Memory B cell (primary cell): ENCODE data around the gene PHLPP1.
A peak's percentile ranks its signal among the peaks of the same experiment; 100 is the strongest.

Source experiments
- ATAC-seq: fragments of 150-1000 bp; cut with Tn5 transposase; 2 replicates; pipeline ENCODE4 v1.10.0; 2021; ENCODE audit warnings: low read depth, mild to moderate bottlenecking, moderate library complexity
- DNase-seq, 2 donors: peaks; one replicate each; pipeline ENCODE4 v3.0.0; 2022; ENCODE audit warnings: low spot score in 2 of 2
- H3K27ac Mint-ChIP-seq: one replicate; pipeline ENCODE4 v1.8.0; 2022; ENCODE audit warnings: mild to moderate bottlenecking, moderate library complexity, mixed read lengths
- H3K27me3 Mint-ChIP-seq: one replicate; pipeline ENCODE4 v1.8.0; 2022; ENCODE audit warnings: mixed read lengths
- H3K36me3 Mint-ChIP-seq: one replicate; pipeline ENCODE4 v1.8.0; 2022; ENCODE audit warnings: mild to moderate bottlenecking, mixed read lengths
- H3K4me1 Mint-ChIP-seq: one replicate; pipeline ENCODE4 v1.8.0; 2022; ENCODE audit warnings: mixed read lengths
- H3K4me3 Mint-ChIP-seq: one replicate; pipeline ENCODE4 v1.8.0; 2022; ENCODE audit warnings: mild to moderate bottlenecking, moderate library complexity, mixed read lengths
- H3K9me3 Mint-ChIP-seq: one replicate; pipeline ENCODE4 v1.8.0; 2022; ENCODE audit warnings: mixed read lengths

Gene PHLPP1

DNA sequence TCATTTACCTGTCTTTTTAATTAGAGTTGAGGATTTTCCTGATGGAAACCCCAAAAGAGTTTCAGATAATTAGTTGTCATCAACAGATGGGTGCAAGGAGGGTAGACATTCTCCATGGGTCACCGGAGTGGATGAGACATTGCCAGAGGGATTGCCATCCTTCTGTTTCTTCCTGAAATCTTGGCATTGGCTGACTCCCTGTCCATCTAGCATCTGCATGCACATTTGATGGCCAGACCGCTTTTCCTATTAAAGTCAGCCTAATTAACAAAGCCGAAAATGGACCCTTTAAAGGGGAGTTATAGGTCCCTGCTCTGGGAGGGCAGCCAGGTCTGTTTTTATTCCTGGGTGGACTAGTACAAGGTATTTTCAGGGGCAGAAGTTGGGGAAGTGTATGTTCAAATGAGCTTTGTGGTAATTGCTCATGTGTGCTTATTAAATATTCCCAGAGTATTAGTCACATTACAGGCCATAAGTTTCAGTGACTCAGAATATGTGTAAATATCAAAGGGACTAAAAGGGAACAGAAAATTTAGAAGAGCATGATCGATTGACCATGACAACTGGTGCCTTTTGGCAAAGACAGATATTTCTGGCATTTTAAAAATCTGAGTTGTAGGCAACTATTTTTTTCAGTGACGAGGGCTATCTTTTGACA is 209.8 kb downstream of the PHLPP1 start:
- H3K9me3 Mint-ChIP-seq, result peaks cover 5% of the 10 kb centered on the region
- no peak overlapping the region for H3K4me3 Mint-ChIP-seq
- H3K36me3 Mint-ChIP-seq, result peaks cover 16% of the 10 kb centered on the region
- ATAC-seq (no peak), DNase-seq (no peak)
- no peak overlapping the region for H3K27ac Mint-ChIP-seq
- H3K27me3 Mint-ChIP-seq, result no peaks in the 10 kb centered on the region
- H3K4me1 Mint-ChIP-seq, result no peaks in the 10 kb centered on the region

DNA sequence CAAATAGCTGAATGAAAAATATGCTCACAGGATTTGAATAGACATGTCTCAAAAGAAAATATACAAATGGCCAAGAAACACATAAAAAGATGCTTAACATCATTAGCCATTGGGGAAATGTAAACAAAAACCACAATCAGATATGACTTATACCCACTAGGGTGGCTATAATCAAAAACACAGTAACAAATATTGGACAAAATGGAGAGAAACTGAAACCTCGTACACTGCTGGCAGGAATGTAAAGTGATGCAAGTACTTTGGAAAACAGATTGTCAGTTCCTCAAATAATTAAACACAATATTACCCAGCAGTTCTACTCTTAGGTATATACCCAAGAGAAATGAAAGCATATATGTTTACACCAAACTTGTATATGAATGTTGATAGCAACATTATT is 213.0 kb downstream of the PHLPP1 start:
- Mint-ChIP-seq H3K9me3 (peaks cover 13% of the 10 kb centered on the region), H3K27ac (no peak overlapping the region), H3K36me3 (peaks cover 18% of the 10 kb centered on the region), H3K27me3 (no peaks in the 10 kb centered on the region), H3K4me1 (no peaks in the 10 kb centered on the region), H3K4me3 (no peak overlapping the region)
- DNase-seq (no peak), ATAC-seq (no peak)

DNA sequence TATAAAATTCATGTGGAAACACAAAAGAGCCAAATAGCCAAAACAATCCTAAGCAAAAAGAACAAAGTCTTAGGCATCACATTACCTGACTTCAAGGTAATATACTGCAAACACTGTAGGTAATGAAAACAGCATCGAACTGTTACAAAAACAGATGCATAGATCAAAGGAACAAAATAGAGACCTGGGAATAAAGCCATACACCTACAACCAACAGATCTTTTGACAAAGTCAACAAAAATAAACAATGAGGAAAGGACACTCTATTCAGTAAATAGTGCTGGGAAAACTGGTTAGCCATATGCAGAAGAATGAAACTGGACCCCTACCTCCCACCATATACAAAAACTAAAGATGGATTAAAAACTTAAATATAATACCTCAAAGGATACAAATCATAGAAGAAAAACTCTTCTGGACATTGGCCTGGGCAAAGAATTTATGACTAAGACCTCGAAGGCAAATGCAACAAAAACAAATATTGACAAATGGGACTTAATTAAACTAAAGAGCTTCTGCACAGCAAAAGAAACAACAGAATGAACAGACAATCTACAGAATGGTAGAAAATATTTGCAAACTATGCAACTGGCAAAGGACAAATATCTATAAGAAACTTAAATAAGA is 218.0 kb downstream of the PHLPP1 start:
- Mint-ChIP-seq H3K36me3 (peaks cover 11% of the 10 kb centered on the region), H3K4me1 (peaks cover 1% of the 10 kb centered on the region), H3K4me3 (no peak overlapping the region), H3K27ac (no peak overlapping the region), H3K27me3 (no peaks in the 10 kb centered on the region), H3K9me3 (peaks cover 13% of the 10 kb centered on the region)
- ATAC-seq (no peak), DNase-seq (no peak)

DNA sequence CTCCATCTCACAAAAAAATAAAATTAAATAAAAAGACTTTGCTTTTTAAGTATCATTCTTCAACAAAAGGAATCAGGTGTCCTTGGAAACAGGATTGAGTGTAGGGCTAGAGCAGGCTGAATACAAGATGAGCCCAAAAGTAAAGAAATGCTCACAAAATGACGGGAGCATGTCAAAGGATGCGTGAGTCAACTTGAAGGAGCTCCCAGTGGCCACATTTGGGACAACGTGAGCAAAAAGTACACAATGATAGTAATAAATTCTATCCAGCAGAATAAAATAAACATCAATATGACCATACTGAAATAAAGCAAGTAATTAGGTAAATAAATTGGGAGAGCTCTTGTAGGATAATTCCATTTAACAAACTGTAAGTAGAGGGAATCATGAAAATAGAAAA is 220.7 kb downstream of the PHLPP1 start:
- H3K27me3 Mint-ChIP-seq, result no peaks in the 10 kb centered on the region
- peaks cover 9% of the 10 kb centered on the region for H3K4me1 Mint-ChIP-seq
- H3K36me3 Mint-ChIP-seq, result peaks cover 5% of the 10 kb centered on the region
- no peak overlapping the region for H3K27ac Mint-ChIP-seq
- peaks cover 8% of the 10 kb centered on the region for H3K9me3 Mint-ChIP-seq
- ATAC-seq (no peak), DNase-seq (no peak)
- no peak overlapping the region for H3K4me3 Mint-ChIP-seq

DNA sequence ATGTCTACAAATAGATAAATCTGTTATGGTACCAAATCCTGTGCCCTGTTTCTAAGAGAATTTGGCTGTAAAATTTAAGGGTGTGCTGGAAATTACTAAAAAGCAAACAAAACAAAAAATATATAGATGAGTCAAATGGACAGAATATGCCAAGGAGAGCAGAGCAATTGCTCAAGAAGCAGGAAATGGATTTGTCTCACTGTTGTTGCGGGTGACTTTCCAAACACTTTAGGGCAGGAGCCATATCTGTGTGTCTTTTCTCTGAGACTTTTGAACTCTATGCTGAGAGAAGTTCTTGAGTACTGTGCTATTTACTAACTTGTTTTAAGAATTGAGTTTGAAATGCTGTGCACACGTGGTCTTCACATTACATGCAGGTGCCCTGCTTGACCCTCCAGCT is 221.7 kb downstream of the PHLPP1 start:
- Mint-ChIP-seq H3K36me3 (peaks cover 2% of the 10 kb centered on the region), H3K4me3 (no peak overlapping the region), H3K27ac (no peak overlapping the region), H3K27me3 (no peaks in the 10 kb centered on the region), H3K9me3 (peaks cover 5% of the 10 kb centered on the region), H3K4me1 (peaks cover 9% of the 10 kb centered on the region)
- no peak for ATAC-seq
- DNase-seq, result no peak

DNA sequence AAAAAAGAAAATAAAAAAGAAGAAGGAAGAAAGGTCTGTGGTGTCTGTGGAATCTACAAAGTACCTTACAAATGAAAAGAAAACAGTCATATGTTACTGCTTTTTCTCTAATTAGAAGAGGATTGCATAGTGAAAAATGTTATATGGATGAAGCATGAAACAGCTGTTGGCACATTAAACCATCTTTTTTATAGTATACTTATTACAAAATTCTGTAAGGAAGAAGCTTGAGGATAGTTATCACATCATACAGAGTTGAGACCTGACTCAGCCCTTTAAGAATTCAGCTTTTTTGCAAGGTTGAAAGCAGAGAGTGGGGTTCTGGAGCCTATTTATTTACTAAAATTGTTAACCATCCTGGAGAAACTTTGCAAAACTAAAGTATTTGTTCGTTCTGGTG is 222.7 kb downstream of the PHLPP1 start:
- DNase-seq (no peak), ATAC-seq (no peak)
- Mint-ChIP-seq H3K36me3 (peaks cover 1% of the 10 kb centered on the region), H3K4me3 (no peak overlapping the region), H3K9me3 (peaks cover 3% of the 10 kb centered on the region), H3K4me1 (peaks cover 9% of the 10 kb centered on the region), H3K27me3 (no peaks in the 10 kb centered on the region), H3K27ac (no peak overlapping the region)

DNA sequence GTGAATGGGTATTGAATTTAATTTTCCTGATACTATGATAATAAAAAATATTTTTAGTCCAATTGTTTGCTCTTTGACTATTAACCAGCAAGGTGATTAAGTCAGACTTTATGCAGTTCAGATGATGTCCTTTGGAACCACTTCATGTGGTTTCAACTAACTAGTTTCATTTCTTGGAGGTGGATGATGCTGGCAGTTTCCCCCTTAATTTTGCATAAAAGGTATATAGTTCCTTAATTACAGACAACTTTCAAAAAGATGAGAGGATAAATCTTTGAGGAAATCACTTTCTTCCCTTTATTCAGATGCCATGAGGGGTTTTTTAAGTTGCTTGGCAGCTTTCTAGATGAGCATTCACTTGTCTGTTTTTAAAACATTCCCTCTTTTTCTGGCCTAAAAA is 223.1 kb downstream of the PHLPP1 start:
- ATAC-seq (peak; percentile 65), DNase-seq (peak in 1 of 2 donors; percentile 1)
- Mint-ChIP-seq H3K4me3 (no peak overlapping the region), H3K27ac (no peak overlapping the region), H3K27me3 (no peaks in the 10 kb centered on the region), H3K36me3 (peaks cover 1% of the 10 kb centered on the region), H3K4me1 (peaks cover 9% of the 10 kb centered on the region), H3K9me3 (no peaks in the 10 kb centered on the region)

DNA sequence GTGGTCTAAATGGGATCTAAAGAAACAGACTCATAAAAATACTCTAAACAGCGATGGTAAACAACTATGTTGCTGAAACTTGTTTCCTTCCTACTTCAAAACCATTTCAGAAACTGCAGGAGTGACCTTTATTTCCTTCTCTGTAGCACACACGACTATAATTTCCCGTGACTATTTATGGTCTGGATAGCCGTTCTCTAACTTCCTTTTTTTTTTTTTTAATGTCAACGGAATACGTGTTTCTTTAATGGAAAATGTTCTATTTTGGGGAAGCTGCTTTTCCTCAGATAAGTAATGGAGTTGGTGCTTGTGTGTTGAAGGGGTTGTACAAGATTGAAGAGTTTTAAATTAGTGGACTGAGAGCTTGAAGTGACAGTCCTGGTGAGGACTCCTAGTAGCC is 224.1 kb downstream of the PHLPP1 start:
- ATAC-seq, result no peak
- Mint-ChIP-seq H3K4me3 (no peak overlapping the region), H3K9me3 (no peaks in the 10 kb centered on the region), H3K27me3 (no peaks in the 10 kb centered on the region), H3K36me3 (peaks cover 1% of the 10 kb centered on the region), H3K27ac (peak overlapping the region; percentile 73), H3K4me1 (peaks cover 9% of the 10 kb centered on the region)
- no peak for DNase-seq

DNA sequence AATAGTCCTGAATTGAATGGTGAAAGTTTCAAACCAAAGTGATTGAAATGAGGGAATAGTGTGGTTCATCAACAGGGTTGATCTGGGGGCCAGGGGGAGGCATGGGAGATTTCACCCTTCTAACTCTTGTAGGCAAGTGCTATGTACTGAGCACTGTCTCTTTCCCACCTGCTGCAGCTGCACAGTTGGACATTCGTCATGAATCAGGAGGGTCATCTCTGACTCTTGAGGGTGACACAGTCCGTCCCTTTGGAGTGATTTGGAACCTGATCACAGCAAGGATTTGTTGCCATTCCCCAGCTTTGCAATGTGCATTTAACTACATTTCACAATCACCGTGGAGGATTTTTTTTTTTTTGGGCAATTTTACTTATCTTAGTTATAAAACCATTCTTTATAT is 224.6 kb downstream of the PHLPP1 start:
- ATAC-seq (no peak), DNase-seq (no peak)
- Mint-ChIP-seq H3K27ac (no peak overlapping the region), H3K4me1 (peaks cover 9% of the 10 kb centered on the region), H3K9me3 (no peaks in the 10 kb centered on the region), H3K36me3 (peaks cover 3% of the 10 kb centered on the region), H3K27me3 (no peaks in the 10 kb centered on the region), H3K4me3 (no peak overlapping the region)

DNA sequence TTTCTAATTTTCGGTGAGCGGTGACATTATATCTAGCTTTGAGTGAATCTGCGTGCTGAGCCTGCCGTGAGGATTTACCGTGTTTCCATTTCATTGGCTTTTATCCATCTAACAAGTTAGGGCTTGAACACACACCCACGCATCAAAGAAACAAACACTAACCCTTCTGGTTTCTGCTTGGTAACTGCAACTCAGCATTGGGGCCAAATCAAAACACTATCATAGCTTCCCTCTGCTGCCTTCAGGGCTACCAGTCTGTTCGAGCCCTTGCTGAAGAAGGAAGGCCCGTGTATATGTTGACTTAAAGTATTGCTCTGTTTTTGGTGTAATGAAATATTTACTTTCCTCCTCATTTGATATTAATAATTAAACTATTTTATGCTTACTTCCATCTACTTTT is 227.2 kb downstream of the PHLPP1 start:
- DNase-seq (no peak), ATAC-seq (no peak)
- peaks cover 7% of the 10 kb centered on the region for H3K36me3 Mint-ChIP-seq
- H3K4me3 Mint-ChIP-seq, result no peak overlapping the region
- H3K9me3 Mint-ChIP-seq, result no peaks in the 10 kb centered on the region
- no peaks in the 10 kb centered on the region for H3K27me3 Mint-ChIP-seq
- peaks cover 9% of the 10 kb centered on the region for H3K4me1 Mint-ChIP-seq
- H3K27ac Mint-ChIP-seq, result no peak overlapping the region

DNA sequence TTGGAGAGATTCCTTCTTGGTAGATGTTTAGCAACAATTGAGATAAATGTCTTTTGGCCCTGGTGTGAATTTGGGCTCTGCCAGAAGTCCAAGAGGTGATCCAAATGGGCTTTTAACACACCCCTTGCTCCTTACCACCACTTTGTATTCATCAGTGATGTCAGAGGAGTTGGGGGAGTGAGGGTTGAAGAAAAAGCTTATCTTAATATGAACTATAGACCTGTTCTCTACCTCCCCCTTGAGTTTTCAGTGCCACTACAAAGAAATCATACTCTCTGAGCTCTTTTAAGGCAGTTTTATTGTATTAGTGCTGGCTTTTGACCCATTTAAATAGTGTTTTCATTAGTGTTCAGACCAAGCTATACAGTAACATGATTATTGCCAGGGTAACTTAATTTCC is 229.1 kb downstream of the PHLPP1 start:
- no peaks in the 10 kb centered on the region for H3K9me3 Mint-ChIP-seq
- no peak for DNase-seq
- ATAC-seq, result no peak

DNA sequence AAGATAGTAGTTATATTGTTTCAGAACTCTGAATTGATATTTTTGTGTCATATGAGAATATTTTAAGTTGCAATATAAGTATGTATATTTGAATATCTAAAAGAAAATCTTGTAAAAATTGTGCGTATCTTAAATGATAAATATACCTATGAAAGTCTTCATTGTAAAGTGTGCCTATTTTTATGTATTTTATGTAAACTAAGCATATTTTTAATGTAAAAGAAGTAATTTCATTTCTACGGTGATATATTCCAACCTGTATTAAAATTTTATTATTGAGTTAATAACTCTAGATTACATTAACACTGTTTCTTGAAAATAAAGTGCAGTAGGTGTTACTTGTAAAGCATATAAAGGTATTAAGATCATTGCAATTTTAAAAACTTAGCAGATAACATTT is 233.4 kb downstream of the PHLPP1 start:
- Mint-ChIP-seq H3K27ac (no peak overlapping the region), H3K9me3 (no peaks in the 10 kb centered on the region), H3K4me3 (no peak overlapping the region), H3K4me1 (no peaks in the 10 kb centered on the region), H3K27me3 (no peaks in the 10 kb centered on the region), H3K36me3 (peaks cover 8% of the 10 kb centered on the region)
- ATAC-seq (no peak), DNase-seq (no peak)

More for the DNA sequence above, 229.1 kb downstream of the PHLPP1 start:
- Mint-ChIP-seq H3K27ac (no peak overlapping the region), H3K27me3 (no peaks in the 10 kb centered on the region), H3K4me1 (peaks cover 2% of the 10 kb centered on the region), H3K36me3 (peaks cover 7% of the 10 kb centered on the region), H3K4me3 (no peak overlapping the region)

DNA sequence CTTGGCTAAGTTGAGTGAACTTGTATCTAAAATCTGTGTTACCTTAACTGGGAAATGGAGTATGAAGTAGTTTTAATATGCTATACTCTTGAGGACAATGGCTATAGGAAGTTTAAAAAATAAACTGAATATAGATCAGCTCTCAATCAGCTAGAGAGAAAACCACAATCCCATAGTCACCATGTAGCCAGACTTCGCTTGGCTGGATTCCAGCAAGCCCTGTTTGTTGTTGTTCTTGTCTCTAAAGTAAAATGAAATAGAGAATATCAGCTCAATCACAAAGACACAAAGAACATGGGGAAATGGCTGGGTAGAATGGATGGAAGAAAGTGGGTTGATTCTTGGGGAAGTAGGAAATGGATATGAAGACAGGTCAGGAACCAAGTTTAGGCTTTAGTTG is 234.9 kb downstream of the PHLPP1 start:
- no peak overlapping the region for H3K4me3 Mint-ChIP-seq
- no peak overlapping the region for H3K27ac Mint-ChIP-seq
- DNase-seq (no peak), ATAC-seq (no peak)
- peaks cover 8% of the 10 kb centered on the region for H3K36me3 Mint-ChIP-seq
- H3K4me1 Mint-ChIP-seq, result no peaks in the 10 kb centered on the region
- no peaks in the 10 kb centered on the region for H3K27me3 Mint-ChIP-seq
- no peaks in the 10 kb centered on the region for H3K9me3 Mint-ChIP-seq

DNA sequence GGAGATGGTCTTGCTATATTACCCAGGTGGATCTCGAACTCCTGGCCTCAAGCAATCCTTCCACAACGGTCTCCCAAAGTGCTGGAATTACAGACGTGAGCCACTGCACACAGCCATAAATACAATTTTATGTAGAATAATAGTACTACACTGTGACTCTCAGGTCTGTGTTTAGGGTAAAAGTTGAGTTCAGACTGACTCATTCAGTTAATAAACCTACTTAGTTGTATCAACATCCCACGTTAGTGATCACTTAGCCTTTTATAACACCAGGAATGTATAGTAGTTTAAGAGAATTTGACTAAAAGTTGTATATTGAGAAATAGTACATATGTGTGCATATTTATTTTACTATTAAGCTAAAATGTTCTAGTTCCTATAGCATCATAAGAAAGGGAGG is 237.5 kb downstream of the PHLPP1 start:
- Mint-ChIP-seq H3K27me3 (no peaks in the 10 kb centered on the region), H3K27ac (no peak overlapping the region), H3K4me1 (no peaks in the 10 kb centered on the region), H3K4me3 (no peak overlapping the region), H3K9me3 (no peaks in the 10 kb centered on the region), H3K36me3 (peaks cover 5% of the 10 kb centered on the region)
- DNase-seq (no peak), ATAC-seq (no peak)

DNA sequence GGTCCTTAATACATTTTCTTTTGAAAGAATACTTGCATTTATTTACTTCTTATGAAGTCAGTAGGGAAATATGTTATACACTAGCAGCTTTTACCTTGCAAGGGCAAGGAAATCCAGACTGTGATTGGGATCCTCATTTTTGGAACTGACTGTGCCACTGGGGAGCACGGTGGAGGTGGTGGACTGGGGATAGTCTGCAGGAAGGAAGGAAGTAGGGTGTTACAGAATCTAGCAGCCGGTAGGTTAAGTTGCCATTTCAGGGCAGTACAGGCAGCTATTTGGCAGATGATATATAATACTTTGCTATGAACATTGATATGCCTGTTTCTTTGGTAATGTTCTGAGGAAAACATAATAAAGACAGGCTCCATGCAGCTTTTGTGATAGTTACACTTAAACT is 238.3 kb downstream of the PHLPP1 start:
- Mint-ChIP-seq H3K36me3 (peaks cover 5% of the 10 kb centered on the region), H3K4me3 (no peak overlapping the region), H3K9me3 (no peaks in the 10 kb centered on the region), H3K4me1 (no peaks in the 10 kb centered on the region), H3K27me3 (no peaks in the 10 kb centered on the region), H3K27ac (no peak overlapping the region)
- ATAC-seq (no peak), DNase-seq (no peak)
